MCF 10A (cell line): ENCODE measurements around the gene GPR61. TPM values are rescaled to one million over a fixed set of nuclear protein-coding genes. Genes with fewer than 3 reads are reported as not detected.

ENCODE experiments used
- BruUV-seq: library from RNA; stranded (reverse); fragments of 400-500 nt; replicated peaks from 2 replicates; lab custom pipeline; 2021; lab: Mats Ljungman, UMichigan
- CTCF ChIA-PET: fragments of 300-600 bp; sonication (Branson Sonifier 250); formaldehyde crosslinking; extraction: SDS; loops from one replicate; lab custom pipeline; 2021; ENCODE audit warnings: antibody characterized with exemption, inconsistent platforms; lab: Yijun Ruan, JAX
- POLR2A ChIA-PET: fragments of 300-600, 350-650 bp; sonication (Branson Sonifier 250); formaldehyde crosslinking; extraction: SDS; loops from one replicate; lab custom pipeline; 2020; ENCODE audit warnings: antibody characterized with exemption, inconsistent platforms; lab: Yijun Ruan, JAX
- DNase-seq: peaks from one replicate; pipeline ENCODE4 v3.0.0-alpha.2; 2018; ENCODE audit not compliant: unreplicated experiment
- H3K27ac Mint-ChIP-seq: one replicate; pipeline ENCODE4 v1.8.0; 2022; ENCODE audit warnings: mild to moderate bottlenecking, low read depth, mixed read lengths; ENCODE audit not compliant: unreplicated experiment
- H3K27me3 Mint-ChIP-seq: one replicate; pipeline ENCODE4 v1.8.0; 2022; ENCODE audit warnings: mixed read lengths; ENCODE audit not compliant: insufficient read depth, unreplicated experiment
- H3K36me3 Mint-ChIP-seq: one replicate; pipeline ENCODE4 v1.8.0; 2022; ENCODE audit warnings: mild to moderate bottlenecking, moderate library complexity, mixed read lengths; ENCODE audit not compliant: insufficient read depth, unreplicated experiment
- H3K4me1 Mint-ChIP-seq: one replicate; pipeline ENCODE4 v1.8.0; 2022; ENCODE audit warnings: mixed read lengths; ENCODE audit not compliant: insufficient read depth, unreplicated experiment
- H3K4me3 Mint-ChIP-seq: one replicate; pipeline ENCODE4 v1.8.0; 2022; ENCODE audit warnings: mild to moderate bottlenecking, moderate library complexity, mixed read lengths; ENCODE audit not compliant: unreplicated experiment
- H3K9me3 Mint-ChIP-seq: one replicate; pipeline ENCODE4 v1.8.0; 2022; ENCODE audit warnings: mixed read lengths; ENCODE audit not compliant: unreplicated experiment
- intact Hi-C: fragments of 100-400 bp; cut with micrococcal nuclease; formaldehyde crosslinking; loops from 2 replicates; pipeline ENCODE4 v1.14.1; 2022
- total RNA-seq: library from RNA; stranded (reverse); gene quantifications from 2 replicates; pipeline ENCODE4 v1.2.3, GENCODE V29; 2022
- TF ChIP-seq, protein P1 (sequence below): fragments of 200-600 bp; IDR thresholded peaks from one replicate; pipeline ENCODE4 v1.8.0; 2022; ENCODE audit warnings: antibody characterized with exemption, mild to moderate bottlenecking; ENCODE audit not compliant: unreplicated experiment

Gene GPR61
- total RNA-seq, 1 experiment from 2014 or later = not detected

DNA sequence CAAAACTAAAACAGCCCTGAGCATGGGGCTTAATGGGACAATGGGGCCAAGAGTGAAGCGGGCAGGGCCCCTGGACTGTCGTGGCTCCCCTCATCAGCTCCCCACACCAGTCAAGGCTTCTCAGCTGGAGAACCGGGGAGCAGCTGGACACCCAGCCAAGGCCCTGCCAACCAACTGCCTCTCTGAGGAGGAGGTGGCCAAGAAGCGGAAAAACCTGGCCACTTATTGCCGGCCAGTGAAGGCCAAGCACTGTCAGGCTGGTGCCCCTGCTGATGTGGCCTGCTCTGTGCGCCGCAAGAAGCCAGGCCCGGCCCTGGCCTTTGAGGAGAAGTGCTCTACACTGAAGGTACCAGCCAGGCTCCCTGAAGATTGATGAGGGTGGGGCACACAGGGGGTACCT, 48.3 kb upstream of the GPR61 start:
- DNase-seq = no peak
- BruUV-seq = no TSS peak
- intact Hi-C loops = loop anchor here (5.0 kb wide), 1 partner anchor 64 kb away; the partner anchor contains the start of gene PSMA5
- Mint-ChIP-seq H3K27me3 (no peaks in the 10 kb centered on the region), H3K9me3 (no peaks in the 10 kb centered on the region), H3K4me1 (no peaks in the 10 kb centered on the region), H3K27ac (no peak overlapping the region), H3K4me3 (no peak overlapping the region), H3K36me3 (peaks cover 22% of the 10 kb centered on the region)
- ChIA-PET CTCF (interaction anchor here (0.6 to 40.0 kb wide), 21 partner anchors 8 to 690 kb away, joined by 3 to 1071 read pairs (median 4); partner anchors contain the start of genes AMIGO1 and GPR61), POLR2A (interaction anchor here (1.1 to 5.6 kb wide), 2 partner anchors 39 to 252 kb away, joined by 3 to 38 read pairs; no protein-coding TSS in a partner anchor)
- TF ChIP-seq, protein P1, sequence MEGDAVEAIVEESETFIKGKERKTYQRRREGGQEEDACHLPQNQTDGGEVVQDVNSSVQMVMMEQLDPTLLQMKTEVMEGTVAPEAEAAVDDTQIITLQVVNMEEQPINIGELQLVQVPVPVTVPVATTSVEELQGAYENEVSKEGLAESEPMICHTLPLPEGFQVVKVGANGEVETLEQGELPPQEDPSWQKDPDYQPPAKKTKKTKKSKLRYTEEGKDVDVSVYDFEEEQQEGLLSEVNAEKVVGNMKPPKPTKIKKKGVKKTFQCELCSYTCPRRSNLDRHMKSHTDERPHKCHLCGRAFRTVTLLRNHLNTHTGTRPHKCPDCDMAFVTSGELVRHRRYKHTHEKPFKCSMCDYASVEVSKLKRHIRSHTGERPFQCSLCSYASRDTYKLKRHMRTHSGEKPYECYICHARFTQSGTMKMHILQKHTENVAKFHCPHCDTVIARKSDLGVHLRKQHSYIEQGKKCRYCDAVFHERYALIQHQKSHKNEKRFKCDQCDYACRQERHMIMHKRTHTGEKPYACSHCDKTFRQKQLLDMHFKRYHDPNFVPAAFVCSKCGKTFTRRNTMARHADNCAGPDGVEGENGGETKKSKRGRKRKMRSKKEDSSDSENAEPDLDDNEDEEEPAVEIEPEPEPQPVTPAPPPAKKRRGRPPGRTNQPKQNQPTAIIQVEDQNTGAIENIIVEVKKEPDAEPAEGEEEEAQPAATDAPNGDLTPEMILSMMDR = no peak

DNA sequence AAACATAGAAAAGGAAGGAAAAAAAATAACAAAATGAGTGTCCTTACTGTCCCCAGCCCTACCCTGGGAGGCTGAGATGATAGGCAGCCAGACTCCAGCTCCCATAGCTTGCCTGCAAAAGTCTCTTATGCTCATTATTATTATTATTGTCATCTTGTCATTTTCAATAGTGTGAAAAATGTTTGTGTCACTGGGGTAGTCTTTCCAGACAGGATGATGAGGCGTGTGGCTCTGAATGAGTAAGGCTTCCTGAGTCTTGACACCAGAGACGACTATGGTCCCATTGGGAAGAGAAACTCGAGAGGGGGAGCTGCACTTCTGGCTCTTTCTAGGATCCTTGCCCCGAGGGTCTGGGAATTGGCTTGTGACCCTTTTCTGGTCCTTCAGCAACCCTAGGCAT, 46.9 kb upstream of the GPR61 start:
- BruUV-seq = no TSS peak
- Mint-ChIP-seq H3K27ac (no peak overlapping the region), H3K4me3 (no peak overlapping the region), H3K27me3 (no peaks in the 10 kb centered on the region), H3K36me3 (peaks cover 23% of the 10 kb centered on the region), H3K9me3 (no peaks in the 10 kb centered on the region), H3K4me1 (no peaks in the 10 kb centered on the region)
- POLR2A ChIA-PET = interaction anchor here (1.0 to 5.6 kb wide), 5 partner anchors 23 to 210 kb away, joined by 3 to 38 read pairs (median 4); partner anchors contain the start of gene PSRC1
- TF ChIP-seq, protein P1 = no peak
- DNase-seq = no peak
- intact Hi-C loops = loop anchor here (5.0 kb wide), 1 partner anchor 65 kb away; the partner anchor contains the start of gene PSMA5
- CTCF ChIA-PET = interaction anchor here (0.6 to 40.0 kb wide), 20 partner anchors 8 to 578 kb away, joined by 3 to 1071 read pairs (median 4); partner anchors contain the start of genes AMIGO1, AMPD2, ATXN7L2 and GNAT2

DNA sequence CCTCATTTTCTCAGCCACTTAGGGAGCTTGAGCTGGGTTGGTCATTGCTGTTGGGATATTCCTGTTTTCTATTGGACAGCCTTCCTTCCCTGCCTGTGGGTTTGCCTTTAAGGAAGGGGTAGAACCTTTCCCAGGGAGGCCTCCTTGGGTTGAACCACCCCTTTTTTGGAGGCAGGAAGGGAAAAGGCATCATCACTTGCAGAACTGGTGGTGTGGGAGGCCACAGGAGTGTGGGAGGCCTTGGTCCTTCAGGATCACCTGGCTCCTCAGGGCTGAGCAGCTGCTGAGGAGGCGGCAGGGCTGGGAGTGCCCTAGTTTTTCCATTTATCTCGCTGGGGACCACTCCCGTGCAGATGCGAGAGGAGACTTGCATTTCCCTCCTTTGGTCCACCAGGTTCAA, 46.4 kb upstream of the GPR61 start:
- Mint-ChIP-seq H3K4me3 (peak overlapping the region; percentile 98), H3K4me1 (no peaks in the 10 kb centered on the region), H3K9me3 (no peaks in the 10 kb centered on the region), H3K27ac (no peak overlapping the region), H3K36me3 (peaks cover 20% of the 10 kb centered on the region), H3K27me3 (no peaks in the 10 kb centered on the region)
- no TSS peak for BruUV-seq
- no peak for DNase-seq
- CTCF ChIA-PET = interaction anchor here (0.6 to 40.0 kb wide), 21 partner anchors 9 to 578 kb away, joined by 3 to 1071 read pairs (median 3); partner anchors contain the start of genes AMIGO1, AMPD2, ATXN7L2 and GNAT2
- TF ChIP-seq, protein P1 = no peak
- intact Hi-C loops = loop anchor here (5.0 kb wide), 1 partner anchor 66 kb away; the partner anchor contains the start of gene PSMA5
- POLR2A ChIA-PET = interaction anchor here (0.6 to 5.6 kb wide), 11 partner anchors 9 to 801 kb away, joined by 3 to 38 read pairs (median 4); partner anchors contain the start of genes ATXN7L2, PRPF38B and PSRC1
